GM12873 (cell line): ENCODE data around the gene TMIGD1.
A peak's percentile ranks its signal among the peaks of the same experiment; 100 is the strongest.

Source experiments
- TF ChIP-seq, protein P1 (sequence below): IDR thresholded peaks from 2 replicates; pipeline ENCODE4 v1.5.1; 2012; ENCODE audit warnings: low read depth, mild to moderate bottlenecking, moderate library complexity, low read length, control low read depth; ENCODE audit not compliant: insufficient read depth; ENCODE audit errors: missing control alignments

The TMIGD1 gene

GRCh38 chr17:30279156-30279555 lies 54.7 kb downstream of the TMIGD1 start:
- TF ChIP-seq, protein P1, sequence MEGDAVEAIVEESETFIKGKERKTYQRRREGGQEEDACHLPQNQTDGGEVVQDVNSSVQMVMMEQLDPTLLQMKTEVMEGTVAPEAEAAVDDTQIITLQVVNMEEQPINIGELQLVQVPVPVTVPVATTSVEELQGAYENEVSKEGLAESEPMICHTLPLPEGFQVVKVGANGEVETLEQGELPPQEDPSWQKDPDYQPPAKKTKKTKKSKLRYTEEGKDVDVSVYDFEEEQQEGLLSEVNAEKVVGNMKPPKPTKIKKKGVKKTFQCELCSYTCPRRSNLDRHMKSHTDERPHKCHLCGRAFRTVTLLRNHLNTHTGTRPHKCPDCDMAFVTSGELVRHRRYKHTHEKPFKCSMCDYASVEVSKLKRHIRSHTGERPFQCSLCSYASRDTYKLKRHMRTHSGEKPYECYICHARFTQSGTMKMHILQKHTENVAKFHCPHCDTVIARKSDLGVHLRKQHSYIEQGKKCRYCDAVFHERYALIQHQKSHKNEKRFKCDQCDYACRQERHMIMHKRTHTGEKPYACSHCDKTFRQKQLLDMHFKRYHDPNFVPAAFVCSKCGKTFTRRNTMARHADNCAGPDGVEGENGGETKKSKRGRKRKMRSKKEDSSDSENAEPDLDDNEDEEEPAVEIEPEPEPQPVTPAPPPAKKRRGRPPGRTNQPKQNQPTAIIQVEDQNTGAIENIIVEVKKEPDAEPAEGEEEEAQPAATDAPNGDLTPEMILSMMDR = no peak

- TF ChIP-seq, protein P1 = peak; percentile 33
Observed at GRCh38 chr17:30278032-30278431, 55.8 kb downstream of the TMIGD1 start.

GRCh38 chr17:30275911-30276310 lies 57.9 kb downstream of the TMIGD1 start:
- TF ChIP-seq, protein P1 = no peak

DNA sequence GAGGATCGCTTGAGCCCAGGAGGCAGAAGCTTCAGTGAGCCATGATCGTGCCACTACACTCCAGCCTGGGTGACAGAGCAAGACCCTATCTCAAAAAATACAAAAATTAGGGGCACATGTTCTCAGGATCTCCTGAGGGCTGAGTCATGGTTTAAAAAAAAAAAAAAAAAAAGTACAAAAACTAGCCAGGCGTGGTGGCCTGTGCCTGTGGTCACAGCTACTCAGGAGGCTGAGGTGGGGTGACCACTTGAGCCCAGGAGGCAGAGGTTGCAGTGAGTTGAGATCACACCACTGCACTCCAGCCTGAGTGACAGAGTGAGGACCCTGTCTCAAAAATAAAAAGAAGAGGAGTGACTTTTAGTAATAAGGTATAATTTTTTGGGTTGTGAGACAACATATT lies 59.0 kb downstream of the TMIGD1 start:
- TF ChIP-seq, protein P1 = no peak

GRCh38 chr17:30273373-30273772 lies 60.5 kb downstream of the TMIGD1 start:
- TF ChIP-seq, protein P1 = no peak

DNA sequence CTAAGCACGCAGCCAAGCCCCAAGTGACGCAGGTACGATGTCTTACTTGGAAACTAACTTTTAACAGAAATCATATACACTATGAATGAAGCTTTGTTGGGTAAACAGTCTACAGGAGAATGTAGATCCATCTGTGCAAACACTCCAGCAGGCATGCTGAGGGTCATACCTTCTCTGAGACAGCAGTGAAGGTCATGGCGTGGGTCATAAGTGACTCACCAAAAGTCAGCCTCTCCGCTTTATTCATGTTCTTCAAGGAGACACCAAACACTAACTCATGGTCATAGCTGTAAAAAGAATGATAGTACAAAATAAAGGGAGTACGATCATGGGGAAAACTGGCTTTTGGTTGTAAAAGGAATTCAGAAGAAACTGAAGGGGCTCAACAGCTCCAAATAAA lies 62.8 kb downstream of the TMIGD1 start:
- TF ChIP-seq, protein P1 = no peak

DNA sequence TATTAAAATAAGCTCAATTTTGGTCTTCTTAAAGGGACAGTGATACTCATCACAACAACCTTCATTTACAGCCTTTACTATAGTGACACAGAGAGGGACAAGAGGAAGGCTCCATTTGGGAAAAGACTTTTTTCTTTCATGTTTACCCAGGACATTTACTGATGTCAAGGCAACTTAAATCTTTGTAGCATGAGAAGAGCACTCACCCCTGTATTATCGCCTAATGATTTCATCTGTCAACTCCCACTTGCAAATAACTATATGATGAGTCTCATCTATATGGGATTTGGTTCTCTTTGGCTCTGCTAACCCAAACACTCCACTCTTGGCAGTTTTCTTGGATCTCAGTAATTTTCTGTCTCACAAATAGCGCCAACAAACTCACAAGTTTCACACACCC lies 66.2 kb downstream of the TMIGD1 start:
- TF ChIP-seq, protein P1 = no peak
